Measurements from ENCODE around the gene MAN2B1. TPM values are rescaled to one million over a fixed set of nuclear protein-coding genes. Genes with fewer than 3 reads are reported as not detected.

Gene MAN2B1
- total and polyA plus RNA-seq, 2 of the 13 experiments (the other 11 are each of a cell fraction or from before 2014, with no cell fraction given): 23.6 to 23.8 TPM

- TF ChIP-seq ZNF292 (CRISPR knock-in tag; IDR thresholded peaks at IDR 0.05; ENCODE audit: borderline replicate concordance, low read depth): peak; percentile 64; the same call in 1 of the 2 replicates
- no peak for TF ChIP-seq JUND (CRISPR knock-in tag; IDR thresholded peaks at IDR 0.05)
- no peak for TF ChIP-seq KLF13 (CRISPR knock-in tag; IDR thresholded peaks at IDR 0.05)
- no peak for TF ChIP-seq ZNF878 (CRISPR knock-in tag; IDR thresholded peaks at IDR 0.05)
- TF ChIP-seq ZNF713 (CRISPR knock-in tag; IDR thresholded peaks at IDR 0.05): no peak
- no peak for TF ChIP-seq ZNF775 (CRISPR knock-in tag; IDR thresholded peaks at IDR 0.05; ENCODE audit: borderline replicate concordance)
- TF ChIP-seq NR1H2 (CRISPR knock-in tag; IDR thresholded peaks at IDR 0.05; ENCODE audit: borderline replicate concordance, low read depth): 0 out of 2 replicates have a peak, but pooled peaks have one; percentile 31
- no peak for TF ChIP-seq KLF9 (CRISPR knock-in tag; IDR thresholded peaks at IDR 0.05; ENCODE audit: low read depth)
- peak; percentile 71; the same call in 1 of the 2 replicates for TF ChIP-seq NFKB2 (CRISPR knock-in tag; IDR thresholded peaks at IDR 0.05; ENCODE audit: borderline replicate concordance)
- TF ChIP-seq KDM1A (CRISPR knock-in tag; IDR thresholded peaks at IDR 0.05): peak; percentile 50; the same call in 1 of the 2 replicates
- peak; percentile 92 for TF ChIP-seq ZNF781 (CRISPR knock-in tag; IDR thresholded peaks at IDR 0.05; ENCODE audit: borderline replicate concordance, not compliant biosample characterization)
- TF ChIP-seq KAT7 (CRISPR knock-in tag; IDR thresholded peaks at IDR 0.05; ENCODE audit: borderline replicate concordance): peak; percentile 84; the same call in 1 of the 2 replicates
- peak; percentile 55 for TF ChIP-seq ZNF331 (CRISPR knock-in tag; IDR thresholded peaks at IDR 0.05)
- TF ChIP-seq ZNF746 (CRISPR knock-in tag; IDR thresholded peaks at IDR 0.05): 0 out of 2 replicates have a peak, but pooled peaks have one; percentile 55
- TF ChIP-seq NFIB (CRISPR knock-in tag; IDR thresholded peaks at IDR 0.05; ENCODE audit: borderline replicate concordance): no peak
- TF ChIP-seq KDM3A (CRISPR knock-in tag; IDR thresholded peaks at IDR 0.05; ENCODE audit: low read depth): 0 out of 2 replicates have a peak, but pooled peaks have one; percentile 60
- TF ChIP-seq TAF15 (IDR thresholded peaks at IDR 0.05; ENCODE audit: low read depth, low read length, poor library complexity, severe bottlenecking): peak; percentile 55
- TF ChIP-seq JUN (CRISPR knock-in tag; IDR thresholded peaks at IDR 0.05): no peak
- no peak; the same call in 1 of the 2 replicates for TF ChIP-seq NCOA1 (CRISPR knock-in tag; IDR thresholded peaks at IDR 0.05)
- no peak for TF ChIP-seq CAMTA2 (CRISPR knock-in tag; IDR thresholded peaks at IDR 0.05; ENCODE audit: borderline replicate concordance)
- TF ChIP-seq ZC3H4 (CRISPR knock-in tag; IDR thresholded peaks at IDR 0.05; ENCODE audit: borderline replicate concordance): no peak
- 0 out of 2 replicates have a peak, but pooled peaks have one; percentile 60 for TF ChIP-seq ZNF879 (CRISPR knock-in tag; IDR thresholded peaks at IDR 0.05)
- no peak for TF ChIP-seq ZNF552 (CRISPR knock-in tag; IDR thresholded peaks at IDR 0.05; ENCODE audit: borderline replicate concordance)
- peak; percentile 78 for TF ChIP-seq TAF1 (CRISPR knock-in tag; IDR thresholded peaks at IDR 0.05)
- TF ChIP-seq, protein P1, sequence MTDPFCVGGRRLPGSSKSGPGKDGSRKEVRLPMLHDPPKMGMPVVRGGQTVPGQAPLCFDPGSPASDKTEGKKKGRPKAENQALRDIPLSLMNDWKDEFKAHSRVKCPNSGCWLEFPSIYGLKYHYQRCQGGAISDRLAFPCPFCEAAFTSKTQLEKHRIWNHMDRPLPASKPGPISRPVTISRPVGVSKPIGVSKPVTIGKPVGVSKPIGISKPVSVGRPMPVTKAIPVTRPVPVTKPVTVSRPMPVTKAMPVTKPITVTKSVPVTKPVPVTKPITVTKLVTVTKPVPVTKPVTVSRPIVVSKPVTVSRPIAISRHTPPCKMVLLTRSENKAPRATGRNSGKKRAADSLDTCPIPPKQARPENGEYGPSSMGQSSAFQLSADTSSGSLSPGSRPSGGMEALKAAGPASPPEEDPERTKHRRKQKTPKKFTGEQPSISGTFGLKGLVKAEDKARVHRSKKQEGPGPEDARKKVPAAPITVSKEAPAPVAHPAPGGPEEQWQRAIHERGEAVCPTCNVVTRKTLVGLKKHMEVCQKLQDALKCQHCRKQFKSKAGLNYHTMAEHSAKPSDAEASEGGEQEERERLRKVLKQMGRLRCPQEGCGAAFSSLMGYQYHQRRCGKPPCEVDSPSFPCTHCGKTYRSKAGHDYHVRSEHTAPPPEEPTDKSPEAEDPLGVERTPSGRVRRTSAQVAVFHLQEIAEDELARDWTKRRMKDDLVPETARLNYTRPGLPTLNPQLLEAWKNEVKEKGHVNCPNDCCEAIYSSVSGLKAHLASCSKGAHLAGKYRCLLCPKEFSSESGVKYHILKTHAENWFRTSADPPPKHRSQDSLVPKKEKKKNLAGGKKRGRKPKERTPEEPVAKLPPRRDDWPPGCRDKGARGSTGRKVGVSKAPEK (CRISPR knock-in tag; IDR thresholded peaks at IDR 0.05; ENCODE audit: borderline replicate concordance): no peak; the same call in 1 of the 2 replicates
- peak; percentile 40; the same call in 1 of the 2 replicates for TF ChIP-seq HOMEZ (CRISPR knock-in tag; IDR thresholded peaks at IDR 0.05; ENCODE audit: low read depth)
- no peak for TF ChIP-seq ONECUT2 (CRISPR knock-in tag; IDR thresholded peaks at IDR 0.05)
These were observed 55.8 kb downstream of the MAN2B1 start, which contains the start of the genes ZNF490 and ZNF791 (continued) for GRCh38 chr19:12610540-12611360.

All from HepG2 (cell line).